ENCODE measurements around the gene PTGFR.

The PTGFR gene

GRCh38 chr1:78490861-78491450, at the start of gene PTGFR:
PTGFR (plus strand) TSS chr1:78490974; CDS start chr1:78492744, 1,770 bp downstream.
- no peak for DNase-seq (ENCODE audit: low read depth in 1 of 2, low spot score in 1 of 2)

- no peak for DNase-seq (ENCODE audit: low read depth in 1 of 2, low spot score in 1 of 2)
Measured at GRCh38 chr1:78441921-78442320, 48.9 kb upstream of the PTGFR start.

- no peak for DNase-seq (ENCODE audit: low read depth in 1 of 2, low spot score in 1 of 2)
Measured at GRCh38 chr1:78447086-78447485, 43.7 kb upstream of the PTGFR start.

- no peak for DNase-seq (ENCODE audit: low read depth in 1 of 2, low spot score in 1 of 2)
Measured at GRCh38 chr1:78464449-78464891, 26.3 kb upstream of the PTGFR start.

GRCh38 chr1:78465143-78465542, 25.6 kb upstream of the PTGFR start:
- DNase-seq (ENCODE audit: low read depth in 1 of 2, low spot score in 1 of 2) = no peak

GRCh38 chr1:78468521-78468920, 22.3 kb upstream of the PTGFR start:
- no peak for DNase-seq (ENCODE audit: low read depth in 1 of 2, low spot score in 1 of 2)

GRCh38 chr1:78469576-78469975, 21.2 kb upstream of the PTGFR start:
- DNase-seq (ENCODE audit: low read depth in 1 of 2, low spot score in 1 of 2) = no peak

GRCh38 chr1:78471890-78472620, 18.7 kb upstream of the PTGFR start:
- no peak for DNase-seq (ENCODE audit: low read depth in 1 of 2, low spot score in 1 of 2)

- DNase-seq (ENCODE audit: low read depth in 1 of 2, low spot score in 1 of 2) = no peak
Measured at GRCh38 chr1:78472851-78473496, 17.8 kb upstream of the PTGFR start.

GRCh38 chr1:78474092-78474491, 16.7 kb upstream of the PTGFR start:
- DNase-seq (ENCODE audit: low read depth in 1 of 2, low spot score in 1 of 2) = no peak

- DNase-seq (ENCODE audit: low read depth in 1 of 2, low spot score in 1 of 2) = no peak
Measured at GRCh38 chr1:78475888-78476610, 14.7 kb upstream of the PTGFR start.

GRCh38 chr1:78483903-78484302, 6.9 kb upstream of the PTGFR start:
- no peak for DNase-seq (ENCODE audit: low read depth in 1 of 2, low spot score in 1 of 2)

GRCh38 chr1:78491451-78492071, 787 bp downstream of the PTGFR start:
- no peak for DNase-seq (ENCODE audit: low read depth in 1 of 2, low spot score in 1 of 2)

- no peak for DNase-seq (ENCODE audit: low read depth in 1 of 2, low spot score in 1 of 2)
Measured at GRCh38 chr1:78492386-78492950, 1.7 kb downstream of the PTGFR start.

GRCh38 chr1:78493451-78493850, 2.7 kb downstream of the PTGFR start:
- DNase-seq (ENCODE audit: low read depth in 1 of 2, low spot score in 1 of 2) = no peak

- no peak for DNase-seq (ENCODE audit: low read depth in 1 of 2, low spot score in 1 of 2)
Measured at GRCh38 chr1:78497201-78497600, 6.4 kb downstream of the PTGFR start.

GRCh38 chr1:78500529-78500928, 9.8 kb downstream of the PTGFR start:
- DNase-seq (ENCODE audit: low read depth in 1 of 2, low spot score in 1 of 2) = no peak

- no peak for DNase-seq (ENCODE audit: low read depth in 1 of 2, low spot score in 1 of 2)
Measured at GRCh38 chr1:78501203-78501602, 10.4 kb downstream of the PTGFR start.

- no peak for DNase-seq (ENCODE audit: low read depth in 1 of 2, low spot score in 1 of 2)
Measured at GRCh38 chr1:78511334-78511733, 20.6 kb downstream of the PTGFR start.

- no peak for DNase-seq (ENCODE audit: low read depth in 1 of 2, low spot score in 1 of 2)
Measured at GRCh38 chr1:78516716-78517115, 25.9 kb downstream of the PTGFR start.

GRCh38 chr1:78519446-78519845, 28.7 kb downstream of the PTGFR start:
- no peak for DNase-seq (ENCODE audit: low read depth in 1 of 2, low spot score in 1 of 2)

Measured in activated CD4-positive, alpha-beta T cell treated with anti-CD3 and anti-CD28 coated beads, Interleukin-2, amount 50 U/mL, for 24 hours (primary cell).